NCI-H748 treated with DMSO at 0.1 percent for 48 hours (cell line): ENCODE results near the gene NKD1.

Experiments
- DNase-seq: peaks from one replicate; lab custom pipeline; 2025; lab: John Stamatoyannopoulos, UW

NKD1 gene

DNA sequence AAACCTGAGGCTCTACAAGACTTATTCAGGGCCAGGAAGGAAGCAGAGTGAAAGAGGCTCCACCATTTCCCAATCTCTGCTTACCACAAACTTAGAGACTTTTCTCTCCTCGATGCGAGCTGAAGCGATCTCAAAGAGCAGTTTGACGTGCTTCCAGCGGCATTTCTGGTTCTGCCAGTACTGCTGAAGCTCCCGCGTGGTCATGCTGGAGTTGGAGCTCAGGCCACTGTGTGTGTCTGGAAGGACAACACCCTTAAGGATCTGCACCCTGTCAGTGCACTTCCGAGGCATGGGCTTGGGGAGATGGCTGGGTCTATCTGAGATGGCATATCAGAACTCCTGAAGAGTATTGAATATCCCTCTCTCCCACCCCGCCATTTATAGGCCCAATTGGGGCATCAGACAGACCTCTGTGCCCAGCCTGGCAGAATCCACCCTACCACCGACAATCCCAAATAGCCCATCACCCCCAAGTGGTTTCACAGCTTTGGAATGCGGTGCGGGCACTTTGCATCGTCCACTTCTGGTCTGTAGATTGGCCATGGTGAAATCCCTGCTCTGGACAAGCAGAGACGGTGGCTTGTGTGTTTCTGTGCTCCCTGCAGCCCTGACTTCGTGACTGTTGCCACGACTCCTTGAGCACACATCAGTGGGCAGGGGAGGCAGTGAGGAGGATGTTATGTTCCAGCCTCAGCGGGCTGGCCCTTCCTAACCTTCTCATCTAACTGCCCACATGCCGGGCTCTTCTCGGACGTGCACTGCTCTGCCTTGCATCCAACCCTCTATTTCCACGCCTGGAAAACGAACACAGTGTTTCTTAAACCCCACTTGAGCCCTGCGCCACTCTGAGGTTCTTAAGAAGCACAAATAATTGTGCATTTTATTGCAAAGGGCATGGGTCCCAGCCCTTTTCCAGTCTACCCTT lies 127.8 kb downstream of the NKD1 start:
- no peak for DNase-seq

GRCh38 chr16:50676684-50677225 lies 128.6 kb downstream of the NKD1 start:
- no peak for DNase-seq

DNA sequence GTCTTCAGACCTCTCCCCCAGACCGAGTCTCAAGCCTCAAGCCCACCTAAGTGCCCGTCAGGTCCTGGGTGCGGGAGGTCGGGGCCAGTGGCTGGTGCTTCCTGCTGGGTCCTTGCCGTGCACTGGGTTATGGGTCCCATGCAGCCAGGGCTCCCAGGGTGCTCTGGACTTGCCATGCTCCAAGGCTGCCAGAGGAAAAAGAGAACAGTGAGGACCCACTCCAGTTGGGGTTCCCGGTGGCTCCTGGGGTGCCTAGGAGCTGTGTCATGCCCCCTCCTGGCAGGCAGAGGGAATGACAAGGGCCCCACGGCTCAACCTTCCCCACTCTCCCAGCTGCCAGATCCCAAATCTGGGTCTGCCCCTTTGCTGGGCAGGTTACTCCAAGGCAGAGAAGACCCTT lies 129.2 kb downstream of the NKD1 start:
- no peak for DNase-seq

- DNase-seq = no peak
Measured at GRCh38 chr16:50678531-50678930, 130.3 kb downstream of the NKD1 start.

GRCh38 chr16:50679266-50679665 lies 131.1 kb downstream of the NKD1 start:
- DNase-seq = no peak

DNA sequence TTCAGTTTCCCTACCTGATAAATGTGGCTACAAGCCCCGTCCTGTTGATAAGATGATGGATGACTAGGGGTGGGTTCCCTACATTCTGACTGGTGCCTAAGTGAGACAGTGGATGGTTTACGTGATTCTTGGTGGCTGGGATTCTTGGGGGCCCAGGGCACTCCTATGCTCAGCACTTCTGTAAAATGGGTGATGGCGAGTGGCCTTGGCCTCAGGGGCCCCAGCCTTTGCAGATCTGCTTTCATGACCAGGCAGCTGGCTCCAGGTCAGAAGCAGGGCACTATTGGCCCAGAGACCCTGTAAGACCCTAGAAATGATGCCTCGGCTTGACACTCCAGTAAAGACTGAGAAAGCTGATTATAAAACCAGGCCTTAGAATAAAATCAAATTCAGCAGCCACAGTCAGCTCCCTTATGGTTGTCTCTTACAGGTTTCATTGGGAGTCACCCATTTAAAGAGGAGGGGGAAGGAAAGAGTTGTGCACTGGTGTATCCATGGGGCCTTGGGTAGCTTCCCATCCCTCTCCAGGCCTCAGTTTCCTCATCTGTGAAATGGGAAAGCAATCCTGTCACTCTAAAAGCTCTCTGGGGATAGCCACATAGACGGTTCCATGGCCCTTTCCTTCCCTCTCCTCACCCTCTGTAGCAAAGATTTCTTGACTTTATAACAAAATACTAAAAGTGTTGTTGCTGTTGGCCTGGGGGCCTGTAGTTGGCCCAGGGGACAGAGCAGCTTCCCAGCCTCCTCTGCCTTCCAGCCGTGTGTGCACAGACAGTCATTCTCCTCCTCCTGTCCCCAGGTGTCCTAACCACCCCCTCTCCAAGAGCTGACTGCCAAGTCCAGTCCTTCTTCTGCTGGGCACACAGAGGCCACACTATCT lies 131.7 kb downstream of the NKD1 start:
- DNase-seq = no peak

DNA sequence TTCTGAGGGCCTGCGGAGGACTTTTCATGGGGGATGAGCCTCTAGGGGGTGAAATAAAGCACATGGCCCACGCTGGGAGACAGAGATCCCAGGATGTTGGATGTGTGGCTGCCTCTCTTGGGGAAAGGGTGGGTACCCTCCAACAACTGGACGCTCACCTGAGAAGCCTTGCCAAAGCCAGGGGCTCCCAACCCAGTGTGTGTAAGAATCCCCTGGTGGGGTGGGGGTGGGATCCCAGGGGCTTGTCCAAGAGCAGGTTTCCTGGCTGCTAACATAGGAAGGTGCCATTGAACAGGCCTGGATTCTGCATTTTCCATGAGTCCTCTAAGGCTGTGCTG lies 132.3 kb downstream of the NKD1 start:
- DNase-seq = no peak

- no peak for DNase-seq
Measured at GRCh38 chr16:50681021-50681885, 133.1 kb downstream of the NKD1 start, which contains the start of gene SNX20. Gene SNX20 (minus strand): TSS chr16:50681312. CDS start chr16:50677526, 3,786 bp downstream.

GRCh38 chr16:50683689-50684374 lies 135.6 kb downstream of the NKD1 start:
- DNase-seq = no peak

GRCh38 chr16:50684823-50685461 lies 136.7 kb downstream of the NKD1 start:
- no peak for DNase-seq

GRCh38 chr16:50685462-50686063 lies 137.4 kb downstream of the NKD1 start:
- DNase-seq = no peak

DNA sequence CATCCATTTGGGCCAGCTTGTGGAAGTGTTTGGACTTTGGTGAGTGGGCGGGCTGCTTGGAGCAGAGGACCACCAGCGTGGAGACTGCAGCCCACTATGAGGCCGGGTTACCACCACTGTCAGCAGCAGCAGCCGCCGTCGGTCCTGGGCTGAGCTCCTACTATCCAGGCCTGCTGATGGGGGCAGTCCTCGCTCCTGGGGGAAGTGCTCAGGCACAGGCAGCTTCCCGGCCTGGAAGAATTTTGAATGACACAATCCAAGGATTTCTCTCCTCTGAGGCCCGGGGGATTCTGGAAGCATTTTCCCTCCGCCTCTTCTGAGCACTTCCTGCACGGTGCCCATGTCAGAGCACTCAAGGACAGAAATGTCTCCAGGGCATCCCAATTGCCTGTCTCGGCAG lies 139.9 kb downstream of the NKD1 start:
- DNase-seq = no peak

DNA sequence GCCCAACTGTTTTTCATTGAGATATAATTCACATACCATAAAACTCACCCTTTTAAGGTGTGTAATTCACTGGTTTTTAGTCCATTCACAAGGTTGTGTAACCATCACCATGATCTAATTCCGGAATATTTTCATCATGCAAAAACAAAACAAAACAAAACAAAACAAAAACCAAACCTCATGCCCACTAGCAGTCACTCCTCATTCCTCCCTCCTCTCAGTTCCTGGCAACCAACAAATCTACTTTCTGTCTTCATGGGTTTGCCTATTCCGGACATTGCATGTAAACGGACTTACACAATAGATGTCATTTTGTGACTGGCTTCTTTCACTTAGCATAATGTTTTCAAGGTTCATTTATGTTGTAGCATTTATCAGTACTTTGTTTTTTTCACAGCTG lies 140.7 kb downstream of the NKD1 start:
- no peak for DNase-seq

DNA sequence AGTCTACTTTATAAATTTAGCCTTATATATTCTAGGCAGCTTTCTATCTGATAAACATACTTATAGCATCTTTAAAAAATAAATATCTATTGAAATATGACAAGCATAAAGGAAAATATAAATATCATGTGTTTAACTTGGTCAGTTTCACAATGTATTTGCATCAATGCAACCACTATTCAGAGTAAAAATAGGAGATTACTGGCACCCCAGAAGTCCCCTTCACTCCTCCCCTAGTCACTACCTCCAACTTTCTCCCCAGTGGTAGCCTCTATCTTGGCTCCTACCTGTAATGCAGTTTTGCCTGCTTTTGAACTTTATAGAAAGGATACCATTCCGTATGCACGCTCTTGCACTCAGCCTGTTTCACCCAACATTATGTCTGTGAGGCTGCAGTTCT lies 142.0 kb downstream of the NKD1 start:
- no peak for DNase-seq

DNA sequence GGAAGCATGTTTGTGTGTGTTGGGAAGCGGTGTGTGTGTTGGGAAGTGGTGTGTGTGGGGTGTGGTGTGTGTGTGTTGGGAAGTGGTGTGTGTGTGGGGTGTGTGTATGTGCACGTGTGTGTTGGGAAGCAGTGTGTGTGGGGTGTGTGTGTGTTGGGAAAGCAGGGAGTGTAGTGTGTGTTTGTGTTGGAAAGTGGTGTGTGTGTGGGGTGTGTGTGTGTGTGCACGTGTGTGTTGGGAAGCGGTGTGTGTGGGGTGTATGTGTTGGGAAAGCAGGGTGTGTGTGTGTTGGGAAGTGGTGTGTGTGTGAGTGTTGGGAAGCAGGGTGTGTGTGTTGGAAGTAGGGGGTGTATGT lies 144.4 kb downstream of the NKD1 start:
- DNase-seq = no peak

DNA sequence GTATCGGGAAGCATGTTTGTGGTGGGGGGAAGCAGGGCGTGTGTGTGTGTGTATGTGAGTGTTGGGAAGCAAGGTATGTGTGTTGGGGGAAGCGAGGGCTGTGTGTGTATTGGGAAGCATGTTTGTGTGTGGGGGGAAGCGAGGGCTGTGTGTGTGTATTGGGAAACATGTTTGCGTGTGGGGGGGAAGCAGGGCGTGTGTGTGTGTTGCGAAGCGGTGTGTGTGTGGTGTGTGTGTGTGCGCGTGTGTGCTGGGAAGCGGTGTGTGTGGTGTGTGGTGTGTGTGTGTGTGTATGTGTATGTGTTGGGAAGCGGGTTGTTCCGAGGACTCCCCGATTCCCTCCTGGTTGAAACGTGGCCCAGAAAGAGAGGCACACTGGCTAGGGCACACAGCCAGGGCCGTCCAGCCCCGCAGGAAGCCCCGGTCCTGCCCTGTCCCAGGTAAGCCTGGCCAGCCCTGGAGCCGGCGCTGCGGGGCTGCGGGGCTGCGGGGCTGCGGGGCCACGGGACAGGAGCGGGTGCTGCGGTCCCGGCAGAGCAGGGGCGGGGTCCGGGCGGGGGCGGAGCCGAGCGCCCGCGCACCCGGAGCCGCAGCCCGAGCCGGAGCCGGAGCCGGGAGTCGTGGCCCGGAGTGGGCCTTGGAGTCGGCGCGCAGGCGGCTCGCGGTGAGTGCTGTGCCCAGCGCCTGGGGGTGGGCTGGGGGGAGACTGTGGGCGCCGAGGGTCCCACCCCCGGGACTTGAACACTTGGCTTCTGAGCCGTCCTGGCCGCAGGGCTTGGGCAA lies 145.0 kb downstream of the NKD1 start, which contains the start of gene NOD2:
NOD2 (plus strand) TSS at position 608 of the 783 bp plus-strand sequence. CDS start 5,890 bp downstream, outside the sequence.
- no peak for DNase-seq

DNA sequence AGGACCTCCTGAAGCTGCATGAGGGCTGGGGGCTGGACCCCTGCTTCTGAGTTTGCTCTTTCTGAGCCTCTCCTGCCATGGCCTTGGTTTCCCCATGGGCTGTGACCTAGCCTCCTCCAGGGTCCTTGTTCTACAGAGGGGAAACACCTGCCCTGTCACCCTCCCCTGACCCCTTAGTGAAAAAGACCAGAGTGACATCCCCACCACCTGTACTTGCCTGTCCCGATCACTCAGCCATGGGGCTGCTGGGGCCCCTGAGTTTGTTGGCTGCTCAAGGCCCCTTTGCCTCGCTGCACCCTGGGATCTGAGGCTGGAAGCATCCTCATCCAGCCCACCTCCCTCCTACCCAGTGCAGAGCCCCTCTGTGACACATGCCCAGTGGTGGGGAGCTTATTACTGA lies 146.0 kb downstream of the NKD1 start:
- DNase-seq = no peak

DNA sequence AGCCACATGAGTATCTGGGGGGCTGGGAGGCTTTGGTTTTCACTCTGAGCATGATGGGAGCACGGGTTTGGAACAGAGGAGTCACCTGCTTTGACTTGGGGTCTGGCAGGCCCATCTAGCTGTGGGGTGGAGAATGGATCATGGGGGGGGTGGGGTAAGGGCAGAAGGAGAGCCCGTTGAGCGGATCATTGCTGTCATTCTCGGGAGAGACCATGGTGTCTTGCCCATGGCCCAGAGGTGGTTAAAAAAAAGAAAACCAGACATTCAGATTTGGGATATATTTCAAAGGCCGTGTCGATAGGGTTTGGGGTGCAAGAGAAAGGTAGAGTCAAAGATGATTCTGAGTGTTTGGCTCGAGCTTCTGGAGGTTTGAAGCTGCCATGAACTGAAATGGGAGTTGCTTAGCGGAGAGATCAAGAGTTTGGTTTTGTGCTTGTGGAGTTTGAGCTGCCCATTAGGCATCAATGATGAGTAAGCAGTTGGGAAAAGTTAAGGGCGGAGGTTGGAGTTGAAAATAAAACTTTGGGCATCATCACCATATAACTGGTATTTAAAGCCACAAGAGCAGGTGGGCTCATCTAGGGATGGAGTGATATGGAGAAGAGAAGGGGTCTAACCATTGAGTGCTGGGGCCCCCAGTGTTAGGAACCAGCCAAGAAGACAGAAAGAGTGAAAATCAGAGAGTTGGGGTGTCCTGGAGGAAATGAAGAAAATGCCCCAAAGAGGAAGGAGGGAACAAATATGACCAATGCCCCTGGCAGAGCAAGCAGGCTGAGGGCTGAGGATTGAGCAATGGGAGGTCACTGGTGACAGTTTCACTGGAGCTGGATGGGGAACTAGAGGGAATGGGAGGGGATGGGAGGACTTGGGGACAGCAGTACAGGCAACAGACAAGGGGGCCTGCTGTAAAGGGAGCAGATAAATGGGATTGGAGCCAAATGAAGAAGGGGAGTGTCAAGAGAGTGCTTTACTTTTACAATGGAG lies 147.1 kb downstream of the NKD1 start:
- no peak for DNase-seq
